Chondrocyte (in vitro differentiated cells): Measurements from ENCODE around the gene DOK4. TPM values are rescaled to one million over a fixed set of nuclear protein-coding genes. Genes with fewer than 3 reads are reported as not detected.

Experiments used
- DNase-seq: peaks from one replicate; pipeline ENCODE4 v3.0.0; 2021; ENCODE audit warnings: mixed read lengths, low spot score
- H3K27ac Mint-ChIP-seq: one replicate; pipeline ENCODE4 v1.8.0; 2021; ENCODE audit warnings: mild to moderate bottlenecking, moderate library complexity, mixed read lengths; ENCODE audit not compliant: unreplicated experiment
- H3K27me3 Mint-ChIP-seq: 2 replicates; pipeline ENCODE4 v1.8.0; 2021; ENCODE audit warnings: low read depth, mixed read lengths
- H3K36me3 Mint-ChIP-seq: 2 replicates; pipeline ENCODE4 v1.8.0; 2021; ENCODE audit warnings: low read depth, mixed read lengths
- H3K4me1 Mint-ChIP-seq: 2 replicates; pipeline ENCODE4 v1.8.0; 2021; ENCODE audit warnings: low read depth, mild to moderate bottlenecking, mixed read lengths
- H3K4me3 Mint-ChIP-seq: one replicate; pipeline ENCODE4 v1.8.0; 2021; ENCODE audit warnings: mild to moderate bottlenecking, moderate library complexity, mixed read lengths; ENCODE audit not compliant: unreplicated experiment
- H3K9me3 Mint-ChIP-seq: 2 replicates; pipeline ENCODE4 v1.8.0; 2021; ENCODE audit warnings: low read depth, mixed read lengths
- CTCF ChIP-seq: fragments of 200-600 bp; sonication (generic); IDR thresholded peaks from 2 replicates; pipeline ENCODE4 v1.5.0; 2021; ENCODE audit warnings: antibody characterized with exemption, mild to moderate bottlenecking, moderate library complexity
- total RNA-seq: library from RNA; stranded (reverse); gene quantifications from 3 replicates; pipeline ENCODE4 v1.2.1, GENCODE V29; 2021

DOK4 gene
- total RNA-seq, 1 donor from 2014 or later: 26.4 TPM

- DNase-seq: no peak
- H3K27me3 Mint-ChIP-seq: peaks cover 5% of the 10 kb centered on the region
- H3K4me1 Mint-ChIP-seq: no peaks in the 10 kb centered on the region
- no peak for TF ChIP-seq CTCF
- peaks cover 3% of the 10 kb centered on the region for H3K36me3 Mint-ChIP-seq
- no peak overlapping the region for H3K27ac Mint-ChIP-seq
- H3K4me3 Mint-ChIP-seq: no peak overlapping the region
- H3K9me3 Mint-ChIP-seq: no peaks in the 10 kb centered on the region
These were observed 24.0 kb upstream of the DOK4 start for GRCh38 chr16:57510016-57510871.

GRCh38 chr16:57509231-57509923 lies 23.1 kb upstream of the DOK4 start:
- H3K4me1 Mint-ChIP-seq: no peaks in the 10 kb centered on the region
- H3K27me3 Mint-ChIP-seq: peaks cover 5% of the 10 kb centered on the region
- no peak overlapping the region for H3K4me3 Mint-ChIP-seq
- no peaks in the 10 kb centered on the region for H3K9me3 Mint-ChIP-seq
- no peak for TF ChIP-seq CTCF
- H3K36me3 Mint-ChIP-seq: peaks cover 3% of the 10 kb centered on the region
- no peak overlapping the region for H3K27ac Mint-ChIP-seq
- no peak for DNase-seq

- DNase-seq: no peak
- Mint-ChIP-seq H3K9me3 (no peaks in the 10 kb centered on the region), H3K4me3 (no peak overlapping the region), H3K36me3 (no peaks in the 10 kb centered on the region), H3K4me1 (no peaks in the 10 kb centered on the region), H3K27me3 (peaks cover 5% of the 10 kb centered on the region), H3K27ac (no peak overlapping the region)
- no peak for TF ChIP-seq CTCF
These were observed 21.7 kb upstream of the DOK4 start for GRCh38 chr16:57508035-57508425.

- Mint-ChIP-seq H3K4me3 (no peak overlapping the region), H3K4me1 (no peaks in the 10 kb centered on the region), H3K9me3 (no peaks in the 10 kb centered on the region), H3K27me3 (peaks cover 7% of the 10 kb centered on the region), H3K27ac (no peak overlapping the region), H3K36me3 (no peaks in the 10 kb centered on the region)
- no peak for DNase-seq
- TF ChIP-seq CTCF: no peak
These were observed 21.1 kb upstream of the DOK4 start for GRCh38 chr16:57507136-57508034.

- H3K9me3 Mint-ChIP-seq: no peaks in the 10 kb centered on the region
- no peak overlapping the region for H3K4me3 Mint-ChIP-seq
- DNase-seq: no peak
- H3K27me3 Mint-ChIP-seq: peaks cover 7% of the 10 kb centered on the region
- H3K4me1 Mint-ChIP-seq: no peaks in the 10 kb centered on the region
- H3K36me3 Mint-ChIP-seq: no peaks in the 10 kb centered on the region
- TF ChIP-seq CTCF: no peak
- no peak overlapping the region for H3K27ac Mint-ChIP-seq
These were observed 18.9 kb upstream of the DOK4 start for GRCh38 chr16:57505169-57505568.
